ENCODE measurements around the gene C11orf42.

GRCh38 chr11:6240139-6240538 is 34.8 kb downstream of the C11orf42 start:
- no peak for TF ChIP-seq CTCF (IDR thresholded peaks at IDR 0.05)
- no peak for TF ChIP-seq EZH2 (IDR thresholded peaks at IDR 0.05; ENCODE audit: borderline replicate concordance, insufficient read depth, low read depth, low read length, poor library complexity, severe bottlenecking)

All from B cell (primary cell).